Tibial nerve (tissue), 4 donors: ENCODE measurements around the gene GLIPR2.

Experiments
- EP300 ChIP-seq, 2 donors: sonication (generic); formaldehyde crosslinking; IDR thresholded peaks; one replicate each; pipeline ENCODE4 v1.6.1; 2017; ENCODE audit warnings: antibody characterized with exemption in 2 of 2, mild to moderate bottlenecking in 1 of 2
- TF ChIP-seq, protein P1 (sequence below), 5 experiments: fragments of 200-600 bp in 3 of 5; fragments of 450-650 bp in 2 of 5; sonication (generic) in 3 of 5; IDR thresholded peaks; one replicate each; pipeline ENCODE4 v1.5.1; 2016 to 2019; ENCODE audit warnings: antibody characterized with exemption in 5 of 5, mild to moderate bottlenecking in 3 of 5, moderate library complexity in 2 of 5

DNA sequence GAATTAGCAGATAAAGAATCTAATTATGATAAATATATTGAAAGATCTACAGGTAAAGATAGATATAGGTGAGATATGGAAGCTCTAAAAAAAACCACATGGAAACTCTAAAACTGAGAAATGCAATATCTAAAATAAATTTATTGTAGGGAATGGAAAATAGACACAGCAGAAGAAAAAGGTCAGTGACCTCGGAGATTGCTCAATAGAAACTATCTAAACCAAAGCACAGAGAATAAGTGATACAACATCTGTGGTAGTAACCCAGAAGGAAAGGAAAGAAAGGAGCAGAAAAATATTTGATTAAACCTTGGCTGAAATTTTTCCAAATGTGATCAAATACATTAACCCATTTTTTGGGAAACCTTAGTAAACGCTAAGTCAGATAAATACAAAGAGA lies 43.1 kb upstream of the GLIPR2 start:
- TF ChIP-seq, protein P1, sequence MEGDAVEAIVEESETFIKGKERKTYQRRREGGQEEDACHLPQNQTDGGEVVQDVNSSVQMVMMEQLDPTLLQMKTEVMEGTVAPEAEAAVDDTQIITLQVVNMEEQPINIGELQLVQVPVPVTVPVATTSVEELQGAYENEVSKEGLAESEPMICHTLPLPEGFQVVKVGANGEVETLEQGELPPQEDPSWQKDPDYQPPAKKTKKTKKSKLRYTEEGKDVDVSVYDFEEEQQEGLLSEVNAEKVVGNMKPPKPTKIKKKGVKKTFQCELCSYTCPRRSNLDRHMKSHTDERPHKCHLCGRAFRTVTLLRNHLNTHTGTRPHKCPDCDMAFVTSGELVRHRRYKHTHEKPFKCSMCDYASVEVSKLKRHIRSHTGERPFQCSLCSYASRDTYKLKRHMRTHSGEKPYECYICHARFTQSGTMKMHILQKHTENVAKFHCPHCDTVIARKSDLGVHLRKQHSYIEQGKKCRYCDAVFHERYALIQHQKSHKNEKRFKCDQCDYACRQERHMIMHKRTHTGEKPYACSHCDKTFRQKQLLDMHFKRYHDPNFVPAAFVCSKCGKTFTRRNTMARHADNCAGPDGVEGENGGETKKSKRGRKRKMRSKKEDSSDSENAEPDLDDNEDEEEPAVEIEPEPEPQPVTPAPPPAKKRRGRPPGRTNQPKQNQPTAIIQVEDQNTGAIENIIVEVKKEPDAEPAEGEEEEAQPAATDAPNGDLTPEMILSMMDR (IDR thresholded peaks at IDR 0.05): no peak
- TF ChIP-seq EP300 (IDR thresholded peaks at IDR 0.05): no peak
